GM10266 (cell line): ENCODE measurements around the gene SEC23A.
A peak's percentile ranks its signal among the peaks of the same experiment; 100 is the strongest.
"Not testable (repeated sequence)": the region's sequence is repeated elsewhere in the genome, so short reads cannot be mapped to it uniquely, and the experiment has no call there.

Source experiments
- DNase-seq: peaks from one replicate; pipeline ENCODE4 v3.0.0; 2012; ENCODE audit errors: extremely low spot score
- TF ChIP-seq, protein P1 (sequence below): IDR thresholded peaks from 2 replicates; pipeline ENCODE4 v1.5.1; 2012; ENCODE audit warnings: mild to moderate bottlenecking, low read depth; ENCODE audit not compliant: control insufficient read depth, insufficient read depth; ENCODE audit errors: missing control alignments

SEC23A gene

GRCh38 chr14:39083127-39083526 is 19.9 kb downstream of the SEC23A start:
- TF ChIP-seq, protein P1, sequence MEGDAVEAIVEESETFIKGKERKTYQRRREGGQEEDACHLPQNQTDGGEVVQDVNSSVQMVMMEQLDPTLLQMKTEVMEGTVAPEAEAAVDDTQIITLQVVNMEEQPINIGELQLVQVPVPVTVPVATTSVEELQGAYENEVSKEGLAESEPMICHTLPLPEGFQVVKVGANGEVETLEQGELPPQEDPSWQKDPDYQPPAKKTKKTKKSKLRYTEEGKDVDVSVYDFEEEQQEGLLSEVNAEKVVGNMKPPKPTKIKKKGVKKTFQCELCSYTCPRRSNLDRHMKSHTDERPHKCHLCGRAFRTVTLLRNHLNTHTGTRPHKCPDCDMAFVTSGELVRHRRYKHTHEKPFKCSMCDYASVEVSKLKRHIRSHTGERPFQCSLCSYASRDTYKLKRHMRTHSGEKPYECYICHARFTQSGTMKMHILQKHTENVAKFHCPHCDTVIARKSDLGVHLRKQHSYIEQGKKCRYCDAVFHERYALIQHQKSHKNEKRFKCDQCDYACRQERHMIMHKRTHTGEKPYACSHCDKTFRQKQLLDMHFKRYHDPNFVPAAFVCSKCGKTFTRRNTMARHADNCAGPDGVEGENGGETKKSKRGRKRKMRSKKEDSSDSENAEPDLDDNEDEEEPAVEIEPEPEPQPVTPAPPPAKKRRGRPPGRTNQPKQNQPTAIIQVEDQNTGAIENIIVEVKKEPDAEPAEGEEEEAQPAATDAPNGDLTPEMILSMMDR: no peak
- no peak for DNase-seq

- DNase-seq: no peak
- TF ChIP-seq, protein P1: no peak
Observed at GRCh38 chr14:39080886-39081285, 22.1 kb downstream of the SEC23A start.

DNA sequence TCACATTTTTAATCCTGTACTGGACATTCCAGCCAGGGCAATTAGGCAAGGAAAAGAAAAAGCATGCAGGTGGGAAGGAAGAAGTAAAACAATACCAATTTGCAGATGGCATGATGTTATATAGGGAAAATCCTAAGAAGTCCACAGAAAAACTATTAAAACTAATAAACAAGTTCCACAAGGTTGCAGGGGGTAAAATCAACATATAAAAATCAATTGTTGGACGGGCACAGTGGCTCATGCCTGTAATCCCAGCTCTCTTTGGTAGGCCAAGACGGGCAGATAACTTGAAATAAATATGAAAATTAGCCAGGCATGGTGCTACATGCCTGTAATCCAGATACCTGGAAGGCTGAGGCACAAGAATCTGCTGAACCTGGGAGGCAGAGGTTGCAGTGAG is 31.9 kb downstream of the SEC23A start:
- TF ChIP-seq, protein P1: no peak
- DNase-seq: no peak

GRCh38 chr14:39069923-39070322 is 33.1 kb downstream of the SEC23A start:
- TF ChIP-seq, protein P1: no peak
- DNase-seq: no peak

- DNase-seq: not testable (repeated sequence)
Observed at GRCh38 chr14:39069169-39069805, 33.7 kb downstream of the SEC23A start.

GRCh38 chr14:39060818-39061437 is 42.1 kb downstream of the SEC23A start:
- peak; percentile 23 for DNase-seq
- TF ChIP-seq, protein P1: no peak

- TF ChIP-seq, protein P1: no peak
- no peak for DNase-seq
Observed at GRCh38 chr14:39055786-39056474, 47.1 kb downstream of the SEC23A start.

- not testable (repeated sequence) for DNase-seq
Observed at GRCh38 chr14:39052869-39053454, 50.1 kb downstream of the SEC23A start.
